H1 (cell line): ENCODE data around the gene GMEB2. TPM values are rescaled to one million over a fixed set of nuclear protein-coding genes. Genes with fewer than 3 reads are reported as not detected.

Experiments used
- CTCF ChIA-PET: fragments of 300-600 bp; sonication (Branson Sonifier 250); formaldehyde crosslinking; loops from one replicate; lab custom pipeline; 2021; ENCODE audit not compliant: partially characterized antibody; lab: Charles Lee
- POLR2A ChIA-PET: fragments of 300-600 bp; sonication (Branson Sonifier 250); formaldehyde crosslinking; loops from one replicate; lab custom pipeline; 2021; ENCODE audit warnings: inconsistent platforms; ENCODE audit not compliant: partially characterized antibody; lab: Charles Lee
- DNase-seq, 2 experiments: peaks; one replicate each; pipeline versions ENCODE4 v3.0.0 to v3.0.0-alpha.2; 2010 to 2022; ENCODE audit warnings: low spot score in 2 of 2, low read depth in 1 of 2, mixed read lengths in 1 of 2
- FAIRE-seq: peaks from 2 replicates; lab custom pipeline; 2011; peaks lifted over from hg19 to GRCh38; lab: Jason Lieb, UNC
- H2AFZ ChIP-seq: 2 replicates; pipeline ENCODE4 v1.8.1; 2012; ENCODE audit warnings: low read length, inconsistent platforms
- H2AK5ac ChIP-seq: 2 replicates; pipeline ENCODE4 v1.6.1; 2013; ENCODE audit warnings: low read depth, low read length
- H2BK120ac ChIP-seq: replicated peaks from 2 replicates; pipeline ENCODE3; 2013; ENCODE audit warnings: low read depth, low read length, inconsistent platforms
- H2BK12ac ChIP-seq: 2 replicates; pipeline ENCODE4 v1.6.1; 2013; ENCODE audit warnings: low read depth, low read length
- H2BK15ac ChIP-seq: 2 replicates; pipeline ENCODE4 v1.6.1; 2013; ENCODE audit warnings: low read length
- H2BK20ac ChIP-seq: 2 replicates; pipeline ENCODE4 v1.6.1; 2013; ENCODE audit warnings: low read length
- H2BK5ac ChIP-seq: 2 replicates; pipeline ENCODE4 v1.6.1; 2013; ENCODE audit warnings: low read depth, low read length
- H3K14ac ChIP-seq: 2 replicates; pipeline ENCODE4 v1.6.1; 2013; ENCODE audit warnings: inconsistent platforms; ENCODE audit not compliant: insufficient read length
- H3K18ac ChIP-seq: 2 replicates; pipeline ENCODE4 v1.6.1; 2013; ENCODE audit warnings: low read length; ENCODE audit errors: extremely low read depth
- H3K23ac ChIP-seq: 2 replicates; pipeline ENCODE4 v1.6.1; 2013; ENCODE audit warnings: inconsistent platforms; ENCODE audit not compliant: insufficient read length
- H3K23me2 ChIP-seq: 2 replicates; pipeline ENCODE4 v1.6.1; 2013; ENCODE audit warnings: low read depth, low read length
- H3K27ac ChIP-seq: 2 replicates; pipeline ENCODE4 v1.6.1; 2011; ENCODE audit warnings: low read depth, low read length, inconsistent platforms
- H3K27me3 ChIP-seq, 4 experiments: replicated peaks in 1 of 4; 1 replicate in 1 of 4; 2 replicates in 3 of 4; pipeline versions ENCODE4 v1.6.1 to v1.8.1; 2011 to 2013; ENCODE audit warnings: low read length in 3 of 4, mild to moderate bottlenecking in 3 of 4, inconsistent platforms in 2 of 4, mixed read lengths in 2 of 4, moderate library complexity in 1 of 4; ENCODE audit not compliant: control insufficient read depth in 3 of 4, insufficient read depth in 3 of 4; ENCODE audit errors: extremely low read depth in 1 of 4
- H3K36me3 ChIP-seq, 4 experiments: 2 replicates each; pipeline versions ENCODE4 v1.6.1 to v1.8.1; 2011 to 2013; ENCODE audit warnings: mild to moderate bottlenecking in 4 of 4, low read length in 3 of 4, moderate library complexity in 2 of 4, control low read depth in 1 of 4, inconsistent platforms in 1 of 4; ENCODE audit not compliant: insufficient read depth in 4 of 4, control insufficient read depth in 2 of 4
- H3K4ac ChIP-seq: replicated peaks from 2 replicates; pipeline ENCODE3; 2013; ENCODE audit warnings: low read length, low read depth, mixed read lengths, inconsistent platforms; ENCODE audit not compliant: insufficient read length
- H3K4me1 ChIP-seq, 4 experiments: replicated peaks in 1 of 4; 1 replicate in 1 of 4; 2 replicates in 3 of 4; pipeline versions ENCODE4 v1.6.1 to v1.8.1; 2011 to 2013; ENCODE audit warnings: low read length in 3 of 4, inconsistent platforms in 2 of 4, mixed read lengths in 1 of 4; ENCODE audit not compliant: insufficient read depth in 4 of 4, control insufficient read depth in 3 of 4
- H3K4me2 ChIP-seq, 2 experiments: 2 replicates each; pipeline versions ENCODE4 v1.6.1 to v1.8.1; 2011 to 2013; ENCODE audit warnings: low read depth in 2 of 2, low read length in 2 of 2, control low read depth in 1 of 2, inconsistent platforms in 1 of 2, mild to moderate bottlenecking in 1 of 2; ENCODE audit not compliant: insufficient read depth in 1 of 2
- H3K4me3 ChIP-seq, 4 experiments: fragments of 200-600, 300-600 bp in 1 of 4; sonication (generic), shearing (Covaris generic), sonication (Bioruptor Twin) in 1 of 4; 2 replicates each; pipeline versions ENCODE4 v1.5.1 to v1.8.1; 2011 to 2016; ENCODE audit warnings: low read length in 4 of 4, low read depth in 3 of 4, control low read depth in 2 of 4, inconsistent platforms in 2 of 4, mild to moderate bottlenecking in 2 of 4, mixed read lengths in 1 of 4, moderate library complexity in 1 of 4; ENCODE audit not compliant: insufficient read depth in 2 of 4; ENCODE audit errors: extremely low read depth in 1 of 4
- H3K56ac ChIP-seq: replicated peaks from 2 replicates; pipeline ENCODE3; 2013; ENCODE audit warnings: low read depth, mild to moderate bottlenecking, mixed read lengths, low read length, inconsistent platforms; ENCODE audit not compliant: insufficient read length
- H3K79me1 ChIP-seq: 2 replicates; pipeline ENCODE4 v1.6.1; 2013; ENCODE audit warnings: low read depth, low read length, control low read depth
- H3K79me2 ChIP-seq, 2 experiments: 2 replicates each; pipeline versions ENCODE4 v1.6.1 to v1.8.1; 2012 to 2013; ENCODE audit warnings: low read length in 2 of 2, mild to moderate bottlenecking in 2 of 2, inconsistent platforms in 1 of 2; ENCODE audit not compliant: insufficient read depth in 2 of 2, control insufficient read depth in 1 of 2
- H3K9ac ChIP-seq, 4 experiments: replicated peaks in 1 of 4; 1 replicate in 1 of 4; 2 replicates in 3 of 4; pipeline versions ENCODE4 v1.6.1 to v1.8.1; 2011 to 2013; ENCODE audit warnings: low read depth in 3 of 4, low read length in 3 of 4, control low read depth in 2 of 4, mild to moderate bottlenecking in 2 of 4, moderate library complexity in 2 of 4, inconsistent platforms in 1 of 4; ENCODE audit errors: extremely low read depth in 1 of 4
- H3K9me3 ChIP-seq, 2 experiments: 2 replicates each; pipeline versions ENCODE4 v1.6.1 to v1.8.1; 2012 to 2013; ENCODE audit warnings: mild to moderate bottlenecking in 2 of 2, moderate library complexity in 2 of 2, control low read depth in 1 of 2, inconsistent platforms in 1 of 2, low read depth in 1 of 2, low read length in 1 of 2, mixed read lengths in 1 of 2; ENCODE audit not compliant: insufficient read depth in 2 of 2
- H4K20me1 ChIP-seq, 2 experiments: replicated peaks in 1 of 2; 2 replicates each; pipeline versions ENCODE3 to v1.8.1; 2011 to 2013; ENCODE audit warnings: inconsistent platforms in 2 of 2, low read length in 2 of 2, mild to moderate bottlenecking in 1 of 2; ENCODE audit not compliant: insufficient read depth in 2 of 2, control insufficient read depth in 1 of 2
- H4K5ac ChIP-seq: 2 replicates; pipeline ENCODE4 v1.6.1; 2013; ENCODE audit warnings: low read length, low read depth, mixed read lengths, inconsistent platforms; ENCODE audit not compliant: insufficient read length
- H4K8ac ChIP-seq: 2 replicates; pipeline ENCODE4 v1.8.0; 2013; ENCODE audit warnings: mild to moderate bottlenecking, moderate library complexity, low read length, inconsistent platforms; ENCODE audit not compliant: insufficient read depth; ENCODE audit errors: extremely low read depth
- H4K91ac ChIP-seq: replicated peaks from 2 replicates; pipeline ENCODE3; 2013; ENCODE audit warnings: low read length, mixed read lengths, inconsistent platforms; ENCODE audit not compliant: insufficient read length
- BCL11A ChIP-seq, 2 experiments: IDR thresholded peaks; one replicate each; pipeline ENCODE4 v1.6.1; 2011; ENCODE audit warnings: low read depth in 2 of 2, low read length in 2 of 2, mild to moderate bottlenecking in 2 of 2
- EP300 ChIP-seq, 2 experiments: IDR thresholded peaks; 1 replicate in 1 of 2; 2 replicates in 1 of 2; pipeline ENCODE4 v1.6.1; 2011 to 2012; ENCODE audit warnings: low read depth in 2 of 2, low read length in 2 of 2, mild to moderate bottlenecking in 2 of 2, borderline replicate concordance in 1 of 2, inconsistent platforms in 1 of 2, moderate library complexity in 1 of 2
- JUN ChIP-seq: IDR thresholded peaks from 2 replicates; pipeline ENCODE4 v1.6.1; 2011; ENCODE audit warnings: low read depth, mild to moderate bottlenecking, improper control_type of control experiment, low read length
- MAFK ChIP-seq: IDR thresholded peaks from 2 replicates; pipeline ENCODE4 v1.6.1; 2012; ENCODE audit warnings: low read depth, mild to moderate bottlenecking, improper control_type of control experiment, low read length
- RAD21 ChIP-seq, 2 experiments: IDR thresholded peaks in 1 of 2; conservative IDR thresholded peaks in 1 of 2; 2 replicates each; pipeline ENCODE4 v1.6.1; 2011; ENCODE audit warnings: low read depth in 2 of 2, low read length in 2 of 2, improper control_type of control experiment in 1 of 2, inconsistent platforms in 1 of 2, mild to moderate bottlenecking in 1 of 2, moderate library complexity in 1 of 2
- RFX5 ChIP-seq: IDR thresholded peaks from 2 replicates; pipeline ENCODE4 v1.6.1; 2011; ENCODE audit warnings: low read depth, low read length, improper control_type of control experiment, borderline replicate concordance
- SRF ChIP-seq: IDR thresholded peaks from 2 replicates; pipeline ENCODE4 v1.6.1; 2011; ENCODE audit warnings: mild to moderate bottlenecking, low read depth, low read length, moderate library complexity
- TAF1 ChIP-seq: IDR thresholded peaks from 2 replicates; pipeline ENCODE4 v1.6.1; 2011; ENCODE audit warnings: mild to moderate bottlenecking, low read depth, low read length
- TEAD4 ChIP-seq: IDR thresholded peaks from 2 replicates; pipeline ENCODE4 v1.6.1; 2012; ENCODE audit warnings: low read depth, low read length, inconsistent platforms, mixed read lengths
- YY1 ChIP-seq: IDR thresholded peaks from 2 replicates; pipeline ENCODE4 v1.6.1; 2011; ENCODE audit warnings: low read depth, mild to moderate bottlenecking, low read length
- WGBS, 2 experiments: shearing (Covaris generic) in 1 of 2; methylation state at CpG; one replicate each; pipeline versions ENCODE4 v1.1.6 to v1.1.7; 2013 to 2015; ENCODE audit warnings: low lambda C conversion rate in 2 of 2, mixed read lengths in 2 of 2, inconsistent platforms in 1 of 2, low coverage in 1 of 2, missing lambda C conversion rate in 1 of 2; ENCODE audit not compliant: insufficient replicate concordance in 2 of 2, insufficient coverage in 1 of 2, insufficient read length in 1 of 2; ENCODE audit errors: extremely low coverage in 1 of 2, missing lambda C conversion rate in 1 of 2; 5-methylcytosine and 5-hydroxymethylcytosine counted together
- polyA plus RNA-seq, 7 experiments: library from polyadenylated mRNA; depleted of rRNA in 3 of 7; stranded (reverse) in 5 of 7; unstranded in 2 of 7; fragments of >200 nt in 5 of 7; fragments of 200-250 nt in 2 of 7; gene quantifications; 1 replicate in 5 of 7; 2 replicates in 1 of 7; 4 replicates in 1 of 7; pipeline versions ENCODE4 v1.2.1 to v1.2.3, GENCODE V29; 2011 to 2013; ENCODE audit warnings: missing spikeins in 2 of 7, mixed read lengths in 2 of 7
- total RNA-seq: library from RNA; stranded (reverse); fragmentation: NEBNext Ultra II Directional; extraction: Animal tissue kit (Norgen Biotek cat#: 25700); gene quantifications from 2 replicates; pipeline ENCODE4 v1.2.1, GENCODE V29; 2021

GMEB2 gene
- total and polyA plus RNA-seq, 2 of the 8 experiments (the other 6 are each of a cell fraction or from before 2014, with no cell fraction given) = 12.9 to 14.2 TPM

- Histone ChIP-seq H3K56ac (no peak overlapping the region), H2BK15ac (no peak overlapping the region), H3K18ac (no peak overlapping the region)
- no peak for TF ChIP-seq RAD21 (IDR thresholded peaks at IDR 0.05 in 1 of 2, conservative IDR thresholded peaks at IDR 0.05 in 1 of 2; ENCODE audit: low read depth in 2 of 2, low read length in 2 of 2)
- TF ChIP-seq MAFK = no peak
- no peak for TF ChIP-seq EP300 (IDR thresholded peaks at IDR 0.05; ENCODE audit: borderline replicate concordance in 1 of 2, low read depth in 2 of 2, low read length in 2 of 2)
- no peak for TF ChIP-seq TAF1
- TF ChIP-seq YY1 = no peak
- no peak for TF ChIP-seq TEAD4
- no peak for TF ChIP-seq JUN
- TF ChIP-seq RFX5 = no peak
- TF ChIP-seq BCL11A (IDR thresholded peaks at IDR 0.05; ENCODE audit: low read depth in 2 of 2, low read length in 2 of 2) = no peak
- TF ChIP-seq SRF = no peak
- TF ChIP-seq, all 59 proteins: peak for 0
- no peak overlapping the region for H2BK5ac ChIP-seq
- H3K23me2 ChIP-seq = no peaks in the 10 kb centered on the region
- ChIA-PET CTCF (interaction anchor here (0.7 to 2.6 kb wide), 2 partner anchors 29 to 166 kb away, joined by 3 to 8 read pairs; no protein-coding TSS in a partner anchor), POLR2A (interaction anchor here (0.6 to 1.6 kb wide), 4 partner anchors 12 to 175 kb away, joined by 3 to 5 read pairs (median 4); no protein-coding TSS in a partner anchor)
- no peak overlapping the region; a peak in 1 of 7 replicates for H3K9ac ChIP-seq
- no peak overlapping the region for H4K8ac ChIP-seq
- no peak overlapping the region for H2BK20ac ChIP-seq
- H3K4ac ChIP-seq = no peak overlapping the region
- no peaks in the 10 kb centered on the region for H3K9me3 ChIP-seq
- no peak overlapping the region for H3K14ac ChIP-seq
- H4K91ac ChIP-seq = no peak overlapping the region
- no peak overlapping the region for H3K23ac ChIP-seq
- no peaks in the 10 kb centered on the region for H3K27me3 ChIP-seq
- H3K79me1 ChIP-seq = no peaks in the 10 kb centered on the region
- DNase-seq (no peak), FAIRE-seq (no peak)
- H2AFZ ChIP-seq = no peak overlapping the region
- WGBS, 2 experiments = 94% methylated on average over 37 of the region's 37 CpGs; no CpG with 5 or more reads in 1 of the 2 experiments
- no peaks in the 10 kb centered on the region for H3K4me1 ChIP-seq
- H2BK12ac ChIP-seq = no peak overlapping the region
- no peak overlapping the region for H3K4me2 ChIP-seq
- no peaks in the 10 kb centered on the region for H4K20me1 ChIP-seq
- no peak overlapping the region for H3K4me3 ChIP-seq
- H3K79me2 ChIP-seq = no peaks in the 10 kb centered on the region
- no peak overlapping the region for H3K27ac ChIP-seq
- H4K5ac ChIP-seq = no peak overlapping the region
- H2AK5ac ChIP-seq = no peak overlapping the region
- H2BK120ac ChIP-seq = no peak overlapping the region
- no peaks in the 10 kb centered on the region; a peak in 3 of 8 replicates for H3K36me3 ChIP-seq
These were observed 59.3 kb downstream of the GMEB2 start for GRCh38 chr20:63567386-63568169.
